GM18951 (cell line): Measurements from ENCODE around the gene CXCR3.
A peak's percentile ranks its signal among the peaks of the same experiment; 100 is the strongest.

Source experiments
- POLR2A ChIP-seq: IDR thresholded peaks from 4 replicates; pipeline ENCODE4 v1.6.1; 2011; ENCODE audit warnings: mild to moderate bottlenecking; ENCODE audit not compliant: insufficient read length, insufficient read depth; ENCODE audit errors: extremely low read depth
- in situ Hi-C: fragments of 300-500 bp; cut with MboI; formaldehyde crosslinking; loops from one replicate; pipeline ENCODE4 v1.12.0; 2022; ENCODE audit warnings: low sequenced_read_pairs, mixed read lengths, inconsistent platforms; ENCODE audit not compliant: unreplicated experiment

Gene CXCR3

GRCh38 chrX:71626576-71626975, 8.3 kb upstream of the CXCR3 start:
- TF ChIP-seq POLR2A, result no peak
- in situ Hi-C loops, result no loop called here

DNA sequence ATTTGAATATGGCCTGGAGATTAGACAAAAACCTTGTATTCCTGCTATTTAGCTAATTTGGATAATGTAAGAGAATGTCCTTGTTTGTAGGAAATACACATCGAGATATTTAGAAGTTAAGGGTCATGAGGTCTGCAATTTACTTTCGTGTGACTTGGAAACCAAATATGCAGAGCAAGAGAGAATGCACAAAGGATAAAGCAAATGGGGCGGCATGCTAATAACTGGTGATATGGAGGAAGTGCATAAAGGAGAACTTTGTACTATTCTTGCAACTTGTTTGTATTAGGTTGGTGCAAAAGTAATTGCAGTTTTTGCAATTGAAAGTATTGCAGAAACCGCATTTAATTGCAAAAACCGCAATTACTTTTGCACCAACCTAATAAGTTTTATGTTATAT, 7.2 kb upstream of the CXCR3 start:
- TF ChIP-seq POLR2A, result no peak
- in situ Hi-C loops, result no loop called here

GRCh38 chrX:71623714-71624113, 5.4 kb upstream of the CXCR3 start:
- TF ChIP-seq POLR2A, result no peak
- in situ Hi-C loops, result no loop called here

GRCh38 chrX:71622576-71623450, 4.5 kb upstream of the CXCR3 start:
- in situ Hi-C loops, result no loop called here
- TF ChIP-seq POLR2A, result peak; percentile 55

DNA sequence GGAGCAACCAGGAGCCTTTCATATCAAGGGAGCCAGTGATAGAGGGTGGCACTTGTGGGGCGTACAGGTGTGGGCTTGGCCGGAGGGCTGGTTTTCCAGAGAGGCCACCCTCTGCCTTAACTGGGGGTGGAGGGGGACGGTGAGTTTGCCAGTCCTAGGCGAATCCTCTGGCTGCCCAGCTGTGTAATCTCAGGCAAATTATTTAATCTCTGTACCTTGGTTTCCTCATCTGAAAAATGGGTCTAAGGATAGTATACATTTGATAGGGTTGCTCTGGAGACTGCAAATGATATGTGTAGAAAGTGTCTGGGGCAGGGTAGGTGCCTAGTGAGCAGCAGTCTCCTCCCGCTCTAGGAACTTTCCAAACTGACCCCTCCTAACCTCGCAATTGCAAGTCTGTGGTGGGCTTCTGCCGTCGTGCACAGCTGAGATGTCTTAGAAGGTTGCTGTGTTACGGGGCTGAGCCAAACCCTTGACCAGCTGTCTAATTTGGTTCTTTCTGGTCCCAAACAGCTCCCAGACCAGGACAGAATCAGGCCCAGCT, 3.8 kb upstream of the CXCR3 start:
- TF ChIP-seq POLR2A, result no peak
- in situ Hi-C loops, result no loop called here

DNA sequence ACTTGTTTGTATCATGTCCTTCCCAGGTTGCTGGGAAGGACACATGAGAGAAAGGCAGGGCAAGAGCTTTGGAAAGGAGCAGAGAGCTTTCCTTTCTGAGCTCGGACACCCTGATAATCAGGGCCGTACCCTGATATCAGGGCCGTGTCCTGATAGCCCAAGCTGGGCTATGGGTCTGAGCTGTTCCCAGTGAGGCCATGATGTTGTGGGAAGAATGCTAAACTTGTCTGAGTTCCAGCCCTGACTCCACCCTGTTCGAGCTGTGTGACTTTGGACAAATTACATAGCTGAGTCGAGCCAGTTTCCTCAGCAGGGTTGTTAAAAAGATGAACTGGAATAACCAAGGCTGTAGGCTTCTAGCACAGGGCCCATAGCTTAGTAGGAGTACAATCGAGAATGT, 3.3 kb upstream of the CXCR3 start:
- in situ Hi-C loops, result no loop called here
- no peak for TF ChIP-seq POLR2A

DNA sequence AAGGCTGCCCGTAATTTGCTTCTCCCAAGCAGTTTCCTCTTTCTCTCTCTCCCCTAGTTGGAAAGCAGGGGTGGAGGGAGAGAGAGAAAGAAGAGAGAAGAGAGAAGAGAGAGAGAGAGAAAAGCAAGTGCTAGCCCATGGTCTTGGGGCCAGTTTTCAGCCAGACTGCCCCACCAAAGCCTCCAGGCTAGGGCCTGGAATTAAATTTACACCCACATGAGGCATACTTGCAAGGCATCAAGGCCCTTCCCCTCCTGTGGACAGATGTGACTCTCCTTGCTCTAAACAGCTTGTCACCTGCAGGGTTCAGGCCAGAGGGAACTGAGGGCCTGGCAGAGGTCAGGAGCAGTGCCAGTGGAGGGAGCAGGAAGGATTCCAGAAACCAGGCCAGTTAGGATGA, 1.7 kb upstream of the CXCR3 start:
- no peak for TF ChIP-seq POLR2A
- in situ Hi-C loops, result no loop called here

- no peak for TF ChIP-seq POLR2A
- in situ Hi-C loops, result no loop called here
Observed at GRCh38 chrX:71619193-71619592, 882 bp upstream of the CXCR3 start.

- in situ Hi-C loops, result no loop called here
- no peak for TF ChIP-seq POLR2A
Observed at GRCh38 chrX:71618787-71619186, 476 bp upstream of the CXCR3 start.

DNA sequence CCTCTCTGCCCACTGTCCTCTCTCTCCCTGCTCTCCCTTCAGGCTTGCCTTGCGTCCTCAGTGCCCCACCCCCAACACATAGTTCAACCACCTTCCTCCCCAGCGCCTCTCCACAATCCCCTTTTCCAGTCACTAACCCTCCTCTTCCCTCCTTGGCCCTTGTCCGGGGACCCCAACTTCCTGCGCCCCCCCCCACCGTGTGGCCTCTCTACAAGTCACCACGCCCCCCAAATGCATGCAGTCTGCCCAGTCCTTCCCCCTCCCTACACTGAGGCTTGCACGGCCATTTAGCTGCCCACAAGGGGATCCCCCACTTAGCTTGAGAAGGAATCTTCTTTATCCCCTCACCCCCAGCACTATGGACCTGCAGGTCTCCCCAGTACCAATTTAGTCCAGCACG, 569 bp downstream of the CXCR3 start:
- TF ChIP-seq POLR2A, result no peak
- in situ Hi-C loops, result no loop called here

DNA sequence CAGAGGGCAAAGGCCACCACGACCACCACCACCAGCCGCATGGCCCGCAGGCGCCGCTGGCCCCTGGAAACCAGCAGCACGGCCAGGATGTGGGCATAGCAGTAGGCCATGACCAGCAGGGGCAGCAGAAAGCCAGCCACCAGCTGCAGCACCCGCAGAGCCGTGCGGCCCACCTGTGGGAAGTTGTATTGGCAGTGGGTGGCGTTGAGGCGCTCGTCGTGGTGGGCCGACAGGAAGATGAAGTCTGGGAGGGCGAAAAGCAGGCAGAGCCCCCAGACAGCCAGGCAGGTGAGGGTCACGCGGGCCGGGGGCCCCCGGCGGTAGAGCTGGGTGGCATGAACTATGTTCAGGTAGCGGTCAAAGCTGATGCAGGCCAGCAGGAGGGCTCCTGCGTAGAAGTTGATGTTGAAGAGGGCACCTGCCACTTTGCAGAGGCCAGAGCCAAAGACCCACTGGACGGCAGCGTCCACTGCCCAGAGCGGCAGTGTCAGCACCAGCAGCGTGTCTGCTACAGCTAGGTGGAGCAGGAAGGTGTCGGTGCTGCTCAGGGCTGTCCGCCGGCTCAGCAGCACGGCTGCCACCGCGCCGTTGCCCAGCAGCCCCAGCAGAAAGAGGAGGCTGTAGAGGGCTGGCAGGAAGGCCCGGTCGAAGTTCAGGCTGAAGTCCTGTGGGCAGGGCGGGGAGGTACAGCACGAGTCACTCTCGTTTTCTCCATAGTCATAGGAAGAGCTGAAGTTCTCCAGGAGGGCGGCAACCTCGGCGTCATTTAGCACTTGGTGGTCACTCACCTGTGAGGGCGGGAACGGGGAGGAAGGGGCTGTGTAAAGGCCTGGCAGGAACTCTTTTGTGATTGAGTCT, 1.4 kb downstream of the CXCR3 start:
- TF ChIP-seq POLR2A, result no peak
- in situ Hi-C loops, result no loop called here

GRCh38 chrX:71615954-71616353, 2.4 kb downstream of the CXCR3 start:
- TF ChIP-seq POLR2A, result no peak
- in situ Hi-C loops, result no loop called here

DNA sequence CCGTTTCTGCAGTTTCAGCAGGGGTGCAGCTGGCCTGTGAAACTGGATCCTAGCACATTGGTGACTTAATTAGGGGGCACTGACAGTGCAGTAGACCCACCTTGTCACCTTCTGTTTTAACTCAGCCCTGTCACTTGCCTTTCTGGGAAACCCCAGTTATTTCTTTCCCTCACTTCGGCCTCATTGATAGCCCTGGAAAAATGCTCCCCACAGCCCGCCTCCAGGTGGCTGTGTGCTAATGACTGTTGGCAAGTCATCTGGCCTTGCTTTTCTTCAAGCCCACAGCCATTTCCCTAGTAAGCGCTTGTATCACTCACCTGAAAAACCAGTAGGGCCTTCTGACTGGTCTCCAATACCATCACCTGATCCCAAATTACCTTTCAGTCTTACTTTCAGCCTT, 3.3 kb downstream of the CXCR3 start:
- in situ Hi-C loops, result no loop called here
- no peak for TF ChIP-seq POLR2A
